Measurements from ENCODE around the gene ZFP64.

The ZFP64 gene

GRCh38 chr20:52201395-52201794 is 9.8 kb upstream of the ZFP64 start:
- no peak overlapping the region for H3K4me3 ChIP-seq (ENCODE audit: low read depth, low read length)
- no peak overlapping the region for H3K4me2 ChIP-seq (ENCODE audit: low read length)
- no peaks in the 10 kb centered on the region for H3K79me1 ChIP-seq (ENCODE audit: low read length)
- no peak overlapping the region for H3K27ac ChIP-seq (ENCODE audit: low read depth, low read length)
- no peak overlapping the region for H2BK120ac ChIP-seq (ENCODE audit: insufficient read depth, low read length, poor library complexity)
- no peak overlapping the region for H2BK12ac ChIP-seq (ENCODE audit: low read length)
- whole genome bisulfite sequencing (ENCODE audit: extremely low coverage, insufficient coverage, insufficient read length), result no CpG with 5 or more reads among the region's 2 CpGs
- no peaks in the 10 kb centered on the region for H3K79me2 ChIP-seq (ENCODE audit: control insufficient read depth, insufficient read depth, low read length, poor library complexity)
- H3K14ac ChIP-seq (ENCODE audit: low read length), result no peak overlapping the region
- H3K36me3 ChIP-seq (ENCODE audit: control insufficient read depth in 1 of 2, insufficient read depth in 2 of 2, low read length in 2 of 2), result no peaks in the 10 kb centered on the region
- H3K27me3 ChIP-seq (ENCODE audit: insufficient read depth, low read length), result no peaks in the 10 kb centered on the region
- no peak overlapping the region for H2AK5ac ChIP-seq (ENCODE audit: low read length)
- H3K9ac ChIP-seq (ENCODE audit: low read length), result no peak overlapping the region
- no peak overlapping the region for H4K8ac ChIP-seq (ENCODE audit: low read depth, low read length)
- no peak overlapping the region for H4K12ac ChIP-seq (ENCODE audit: low read depth, low read length)
- no peaks in the 10 kb centered on the region for H3K9me3 ChIP-seq (ENCODE audit: insufficient read depth, low read depth, low read length)
- no peak overlapping the region for H2AFZ ChIP-seq (ENCODE audit: insufficient read depth, low read length, poor library complexity)
- no peak overlapping the region for H2BK5ac ChIP-seq (ENCODE audit: low read depth, low read length, poor library complexity)
- DNase-seq, result no peak
- no peak overlapping the region for H4K91ac ChIP-seq (ENCODE audit: low read depth, low read length)
- H3K23ac ChIP-seq (ENCODE audit: low read length), result no peak overlapping the region
- no peaks in the 10 kb centered on the region for H3K4me1 ChIP-seq (ENCODE audit: control insufficient read depth in 1 of 2, insufficient read depth in 2 of 2, low read length in 2 of 2)
- H3K4ac ChIP-seq (ENCODE audit: low read depth, low read length), result no peak overlapping the region
- H3K18ac ChIP-seq (ENCODE audit: low read length), result no peak overlapping the region

- Histone ChIP-seq H2BK12ac (ENCODE audit: low read length) (no peak overlapping the region), H3K23ac (ENCODE audit: low read length) (no peak overlapping the region), H3K4ac (ENCODE audit: low read depth, low read length) (no peak overlapping the region), H3K27ac (ENCODE audit: low read depth, low read length) (no peak overlapping the region), H2AFZ (ENCODE audit: insufficient read depth, low read length, poor library complexity) (no peak overlapping the region), H3K4me2 (ENCODE audit: low read length) (no peak overlapping the region), H2BK120ac (ENCODE audit: insufficient read depth, low read length, poor library complexity) (no peak overlapping the region), H3K18ac (ENCODE audit: low read length) (no peak overlapping the region), H3K9me3 (ENCODE audit: insufficient read depth, low read depth, low read length) (no peaks in the 10 kb centered on the region), H4K91ac (ENCODE audit: low read depth, low read length) (no peak overlapping the region), H2BK5ac (ENCODE audit: low read depth, low read length, poor library complexity) (no peak overlapping the region), H3K36me3 (ENCODE audit: control insufficient read depth in 1 of 2, insufficient read depth in 2 of 2, low read length in 2 of 2) (no peaks in the 10 kb centered on the region), H3K27me3 (ENCODE audit: insufficient read depth, low read length) (no peaks in the 10 kb centered on the region), H3K79me2 (ENCODE audit: control insufficient read depth, insufficient read depth, low read length, poor library complexity) (no peaks in the 10 kb centered on the region), H3K4me1 (ENCODE audit: control insufficient read depth in 1 of 2, insufficient read depth in 2 of 2, low read length in 2 of 2) (no peaks in the 10 kb centered on the region), H3K79me1 (ENCODE audit: low read length) (no peaks in the 10 kb centered on the region), H3K14ac (ENCODE audit: low read length) (no peak overlapping the region), H4K8ac (ENCODE audit: low read depth, low read length) (no peak overlapping the region), H3K9ac (ENCODE audit: low read length) (no peak overlapping the region), H4K12ac (ENCODE audit: low read depth, low read length) (no peak overlapping the region), H3K4me3 (ENCODE audit: low read depth, low read length) (no peak overlapping the region), H2AK5ac (ENCODE audit: low read length) (no peak overlapping the region)
- no peak for DNase-seq
- WGBS (ENCODE audit: extremely low coverage, insufficient coverage, insufficient read length), result no CpG with 5 or more reads among the region's 2 CpGs
These were observed 9.3 kb upstream of the ZFP64 start for GRCh38 chr20:52200870-52201269.

- H2AK5ac ChIP-seq (ENCODE audit: low read length), result no peak overlapping the region
- no peak overlapping the region for H2AFZ ChIP-seq (ENCODE audit: insufficient read depth, low read length, poor library complexity)
- H3K4me1 ChIP-seq (ENCODE audit: control insufficient read depth in 1 of 2, insufficient read depth in 2 of 2, low read length in 2 of 2), result no peaks in the 10 kb centered on the region
- no peak overlapping the region for H4K91ac ChIP-seq (ENCODE audit: low read depth, low read length)
- no peak overlapping the region for H3K9ac ChIP-seq (ENCODE audit: low read length)
- no peaks in the 10 kb centered on the region for H3K27me3 ChIP-seq (ENCODE audit: insufficient read depth, low read length)
- no peak overlapping the region for H3K18ac ChIP-seq (ENCODE audit: low read length)
- H2BK5ac ChIP-seq (ENCODE audit: low read depth, low read length, poor library complexity), result no peak overlapping the region
- peaks cover 2% of the 10 kb centered on the region for H3K79me2 ChIP-seq (ENCODE audit: control insufficient read depth, insufficient read depth, low read length, poor library complexity)
- no peak overlapping the region for H2BK12ac ChIP-seq (ENCODE audit: low read length)
- peaks cover 2% of the 10 kb centered on the region for H3K79me1 ChIP-seq (ENCODE audit: low read length)
- no peaks in the 10 kb centered on the region for H3K36me3 ChIP-seq (ENCODE audit: control insufficient read depth in 1 of 2, insufficient read depth in 2 of 2, low read length in 2 of 2)
- no peak overlapping the region for H3K23ac ChIP-seq (ENCODE audit: low read length)
- H3K9me3 ChIP-seq (ENCODE audit: insufficient read depth, low read depth, low read length), result no peaks in the 10 kb centered on the region
- H3K4ac ChIP-seq (ENCODE audit: low read depth, low read length), result no peak overlapping the region
- no peak overlapping the region for H4K8ac ChIP-seq (ENCODE audit: low read depth, low read length)
- H2BK120ac ChIP-seq (ENCODE audit: insufficient read depth, low read length, poor library complexity), result no peak overlapping the region
- H4K12ac ChIP-seq (ENCODE audit: low read depth, low read length), result no peak overlapping the region
- no peak overlapping the region for H3K14ac ChIP-seq (ENCODE audit: low read length)
- DNase-seq, result no peak
- H3K27ac ChIP-seq (ENCODE audit: low read depth, low read length), result no peak overlapping the region
- H3K4me2 ChIP-seq (ENCODE audit: low read length), result no peak overlapping the region
- no peak overlapping the region for H3K4me3 ChIP-seq (ENCODE audit: low read depth, low read length)
- no CpG with 5 or more reads among the region's 3 CpGs for WGBS (ENCODE audit: extremely low coverage, insufficient coverage, insufficient read length)
These were observed 5.3 kb upstream of the ZFP64 start for GRCh38 chr20:52196845-52197244.

- no peak overlapping the region for H2BK12ac ChIP-seq (ENCODE audit: low read length)
- H3K79me1 ChIP-seq (ENCODE audit: low read length), result peaks cover 9% of the 10 kb centered on the region
- H3K4me2 ChIP-seq (ENCODE audit: low read length), result no peak overlapping the region
- H4K8ac ChIP-seq (ENCODE audit: low read depth, low read length), result no peak overlapping the region
- no peak overlapping the region for H3K18ac ChIP-seq (ENCODE audit: low read length)
- H3K27ac ChIP-seq (ENCODE audit: low read depth, low read length), result no peak overlapping the region
- H3K9ac ChIP-seq (ENCODE audit: low read length), result no peak overlapping the region
- no peak overlapping the region for H3K23ac ChIP-seq (ENCODE audit: low read length)
- H3K4me3 ChIP-seq (ENCODE audit: low read depth, low read length), result no peak overlapping the region
- H3K4ac ChIP-seq (ENCODE audit: low read depth, low read length), result no peak overlapping the region
- no peak overlapping the region for H2AFZ ChIP-seq (ENCODE audit: insufficient read depth, low read length, poor library complexity)
- H4K12ac ChIP-seq (ENCODE audit: low read depth, low read length), result no peak overlapping the region
- no peak overlapping the region for H4K91ac ChIP-seq (ENCODE audit: low read depth, low read length)
- WGBS (ENCODE audit: extremely low coverage, insufficient coverage, insufficient read length), result no CpG with 5 or more reads among the region's 9 CpGs
- H3K9me3 ChIP-seq (ENCODE audit: insufficient read depth, low read depth, low read length), result no peaks in the 10 kb centered on the region
- no peaks in the 10 kb centered on the region for H3K36me3 ChIP-seq (ENCODE audit: control insufficient read depth in 1 of 2, insufficient read depth in 2 of 2, low read length in 2 of 2)
- H3K14ac ChIP-seq (ENCODE audit: low read length), result no peak overlapping the region
- peaks cover 5% of the 10 kb centered on the region for H3K79me2 ChIP-seq (ENCODE audit: control insufficient read depth, insufficient read depth, low read length, poor library complexity)
- H3K27me3 ChIP-seq (ENCODE audit: insufficient read depth, low read length), result no peaks in the 10 kb centered on the region
- H2AK5ac ChIP-seq (ENCODE audit: low read length), result no peak overlapping the region
- peaks cover 0 to 3% of the 10 kb centered on the region in 2 experiments for H3K4me1 ChIP-seq (ENCODE audit: control insufficient read depth in 1 of 2, insufficient read depth in 2 of 2, low read length in 2 of 2)
- no peak overlapping the region for H2BK5ac ChIP-seq (ENCODE audit: low read depth, low read length, poor library complexity)
- H2BK120ac ChIP-seq (ENCODE audit: insufficient read depth, low read length, poor library complexity), result no peak overlapping the region
- DNase-seq, result no peak
These were observed 2.4 kb upstream of the ZFP64 start for GRCh38 chr20:52193886-52194545.
